IMR-90 (cell line): Measurements from ENCODE around the gene RAD51B. TPM values are rescaled to one million over a fixed set of nuclear protein-coding genes. Genes with fewer than 3 reads are reported as not detected.

ENCODE experiments used
- ATAC-seq: fragments of 200-7000 bp; cut with Tn5 transposase; 2 replicates; pipeline ENCODE4 v1.9.1; 2020; ENCODE audit warnings: low read depth, mild to moderate bottlenecking, moderate library complexity
- BruUV-seq: library from RNA; stranded (reverse); fragments of 400-500 nt; replicated peaks from 2 replicates; lab custom pipeline; 2021; lab: Mats Ljungman, UMichigan
- CTCF ChIA-PET: fragments of 300-600 bp; formaldehyde crosslinking; extraction: SDS; loops from one replicate; lab custom pipeline; 2021; ENCODE audit warnings: antibody characterized with exemption; lab: Yijun Ruan, JAX
- POLR2A ChIA-PET: fragments of 300-600 bp; sonication (Branson Sonifier 250); formaldehyde crosslinking; loops from one replicate; lab custom pipeline; 2022; ENCODE audit warnings: antibody characterized with exemption; ENCODE audit not compliant: unreplicated experiment; lab: Charles Lee
- DNase-seq: peaks from one replicate; pipeline ENCODE4 v3.0.0; 2013
- H2AFZ ChIP-seq: replicated peaks from 2 replicates; pipeline ENCODE3; 2013; ENCODE audit warnings: low read length, mild to moderate bottlenecking; ENCODE audit not compliant: poor library complexity
- H2AK5ac ChIP-seq: 2 replicates; pipeline ENCODE4 v1.6.1; 2013; ENCODE audit warnings: low read depth, low read length, inconsistent platforms
- H2AK9ac ChIP-seq: replicated peaks from 2 replicates; pipeline ENCODE3; 2013; ENCODE audit warnings: mild to moderate bottlenecking, low read depth, low read length, moderate library complexity; ENCODE audit not compliant: poor library complexity
- H2BK120ac ChIP-seq: 2 replicates; pipeline ENCODE4 v1.6.1; 2013; ENCODE audit warnings: low read depth, low read length, inconsistent platforms
- H2BK15ac ChIP-seq: 3 replicates; pipeline ENCODE4 v1.6.1; 2013; ENCODE audit warnings: low read depth, low read length, inconsistent platforms
- H2BK20ac ChIP-seq: 2 replicates; pipeline ENCODE4 v1.6.1; 2013; ENCODE audit warnings: low read depth, mild to moderate bottlenecking, inconsistent platforms, low read length, moderate library complexity
- H2BK5ac ChIP-seq: 2 replicates; pipeline ENCODE4 v1.6.1; 2013; ENCODE audit warnings: mild to moderate bottlenecking, low read depth, low read length, inconsistent platforms; ENCODE audit not compliant: poor library complexity, severe bottlenecking
- H3K14ac ChIP-seq: replicated peaks from 2 replicates; pipeline ENCODE4 v1.6.1; 2013; ENCODE audit warnings: low read depth, low read length, inconsistent platforms
- H3K18ac ChIP-seq: 2 replicates; pipeline ENCODE4 v1.6.1; 2013; ENCODE audit warnings: low read depth, low read length, control low read depth
- H3K23ac ChIP-seq: 2 replicates; pipeline ENCODE4 v1.6.1; 2013; ENCODE audit warnings: low read depth, low read length, inconsistent platforms
- H3K27ac ChIP-seq: 2 replicates; pipeline ENCODE4 v1.5.1; 2013; ENCODE audit warnings: mild to moderate bottlenecking, control low read depth, low read length; ENCODE audit not compliant: insufficient read depth
- H3K27me3 ChIP-seq: 2 replicates; pipeline ENCODE4 v1.6.1; 2013; ENCODE audit warnings: low read length; ENCODE audit not compliant: control insufficient read depth, insufficient read depth
- H3K36me3 ChIP-seq: 2 replicates; pipeline ENCODE4 v1.6.1; 2013; ENCODE audit warnings: low read length, mixed read lengths; ENCODE audit not compliant: control insufficient read depth, insufficient read depth
- H3K4ac ChIP-seq: 2 replicates; pipeline ENCODE4 v1.6.1; 2013; ENCODE audit warnings: low read depth, low read length, inconsistent platforms
- H3K4me1 ChIP-seq: 2 replicates; pipeline ENCODE4 v1.6.1; 2013; ENCODE audit warnings: low read length, mixed read lengths; ENCODE audit not compliant: control insufficient read depth, insufficient read depth
- H3K4me2 ChIP-seq: 2 replicates; pipeline ENCODE4 v1.6.1; 2013; ENCODE audit warnings: low read depth, mild to moderate bottlenecking, control low read depth, low read length, moderate library complexity
- H3K4me3 ChIP-seq: 2 replicates; pipeline ENCODE4 v1.5.1; 2013; ENCODE audit warnings: low read depth, mild to moderate bottlenecking, control low read depth, low read length, moderate library complexity; ENCODE audit not compliant: insufficient read depth
- H3K56ac ChIP-seq: 2 replicates; pipeline ENCODE4 v1.6.1; 2013; ENCODE audit warnings: low read length, inconsistent platforms; ENCODE audit not compliant: insufficient read depth; ENCODE audit errors: extremely low read depth
- H3K79me1 ChIP-seq, 2 experiments: 2 replicates each; pipeline ENCODE4 v1.6.1; 2013; ENCODE audit warnings: low read length in 2 of 2, inconsistent platforms in 1 of 2, low read depth in 1 of 2
- H3K9ac ChIP-seq: 2 replicates; pipeline ENCODE4 v1.6.1; 2013; ENCODE audit warnings: low read depth, low read length, control low read depth
- H3K9me1 ChIP-seq: 2 replicates; pipeline ENCODE4 v1.6.1; 2013; ENCODE audit warnings: low read length, inconsistent platforms; ENCODE audit not compliant: insufficient read depth
- H3K9me3 ChIP-seq: 2 replicates; pipeline ENCODE4 v1.6.1; 2013; ENCODE audit warnings: low read length; ENCODE audit not compliant: control insufficient read depth, insufficient read depth
- H4K20me1 ChIP-seq: 2 replicates; pipeline ENCODE4 v1.6.1; 2013; ENCODE audit warnings: low read length, inconsistent platforms; ENCODE audit not compliant: insufficient read depth
- H4K5ac ChIP-seq: 2 replicates; pipeline ENCODE4 v1.6.1; 2013; ENCODE audit warnings: mild to moderate bottlenecking, low read depth, low read length, control low read depth
- H4K8ac ChIP-seq, 2 experiments: 2 replicates each; pipeline ENCODE4 v1.6.1; 2013; ENCODE audit warnings: low read depth in 2 of 2, low read length in 2 of 2, control low read depth in 1 of 2, inconsistent platforms in 1 of 2
- H4K91ac ChIP-seq: 2 replicates; pipeline ENCODE4 v1.6.1; 2013; ENCODE audit warnings: low read depth, low read length, inconsistent platforms; ENCODE audit not compliant: insufficient read depth
- BHLHE40 ChIP-seq: fragments of 150-350 bp; IDR thresholded peaks from 2 replicates; pipeline ENCODE4 v1.6.1; 2016; ENCODE audit warnings: mild to moderate bottlenecking, low read depth, low read length
- CEBPB ChIP-seq: IDR thresholded peaks from 2 replicates; pipeline ENCODE4 v1.6.1; 2012; ENCODE audit warnings: low read depth, low read length, improper control_type of control experiment
- CHD1 ChIP-seq: IDR thresholded peaks from 2 replicates; pipeline ENCODE4 v1.6.1; 2012; ENCODE audit warnings: low read depth, low read length, improper control_type of control experiment
- CTCF ChIP-seq: conservative IDR thresholded peaks from 2 replicates; pipeline ENCODE4 v1.5.1; 2012; ENCODE audit warnings: mild to moderate bottlenecking, low read depth, low read length, improper control_type of control experiment
- FOS ChIP-seq: fragments of 150-350 bp; IDR thresholded peaks from 2 replicates; pipeline ENCODE4 v1.6.1; 2016; ENCODE audit warnings: low read depth, low read length
- MAFK ChIP-seq: IDR thresholded peaks from 2 replicates; pipeline ENCODE4 v1.6.1; 2012; ENCODE audit warnings: low read depth, low read length, improper control_type of control experiment
- MAZ ChIP-seq: IDR thresholded peaks from 2 replicates; pipeline ENCODE4 v1.6.1; 2012; ENCODE audit warnings: low read depth, mild to moderate bottlenecking, low read length, improper control_type of control experiment, moderate library complexity, borderline replicate concordance
- MXI1 ChIP-seq: IDR thresholded peaks from 2 replicates; pipeline ENCODE4 v1.6.1; 2012; ENCODE audit warnings: low read depth, mild to moderate bottlenecking, low read length, moderate library complexity, borderline replicate concordance
- NFE2L2 ChIP-seq: fragments of 150-350 bp; IDR thresholded peaks from 2 replicates; pipeline ENCODE4 v1.6.1; 2016; ENCODE audit warnings: low read depth, mild to moderate bottlenecking, low read length
- POLR2A ChIP-seq: IDR thresholded peaks from 2 replicates; pipeline ENCODE4 v1.6.1; 2012; ENCODE audit warnings: mild to moderate bottlenecking, low read depth, low read length
- RAD21 ChIP-seq: IDR thresholded peaks from 2 replicates; pipeline ENCODE4 v1.6.1; 2012; ENCODE audit warnings: low read length, improper control_type of control experiment
- RCOR1 ChIP-seq: IDR thresholded peaks from 2 replicates; pipeline ENCODE4 v1.6.1; 2012; ENCODE audit warnings: mild to moderate bottlenecking, low read length, improper control_type of control experiment; ENCODE audit not compliant: insufficient replicate concordance
- RFX5 ChIP-seq: IDR thresholded peaks from 2 replicates; pipeline ENCODE4 v1.8.0; 2012; ENCODE audit warnings: low read depth, mild to moderate bottlenecking, low read length, moderate library complexity
- SMC3 ChIP-seq: fragments of 150-350 bp; IDR thresholded peaks from 2 replicates; pipeline ENCODE4 v1.6.1; 2016; ENCODE audit warnings: low read depth, mild to moderate bottlenecking, antibody characterized with exemption, low read length, moderate library complexity
- WGBS, 2 experiments: methylation state at CpG; one replicate each; pipeline versions ENCODE4 v1.1.5 to v1.1.7; 2013; ENCODE audit warnings: missing lambda C conversion rate in 2 of 2; ENCODE audit not compliant: insufficient read length in 1 of 2; ENCODE audit errors: extremely low coverage in 2 of 2; 5-methylcytosine and 5-hydroxymethylcytosine counted together
- dilution Hi-C: fragments of 300-500 bp; cut with HindIII; formaldehyde crosslinking; loops from one replicate; pipeline ENCODE4 v1.14.3; 2018; ENCODE audit warnings: low sequenced_read_pairs; ENCODE audit not compliant: unreplicated experiment
- in situ Hi-C: fragments of 300-500 bp; cut with MboI; formaldehyde crosslinking; loops from 3 replicates; pipeline ENCODE4 v1.14.3; 2019; ENCODE audit warnings: low sequenced_read_pairs, inconsistent platforms, mixed read lengths
- intact Hi-C: fragments of 100-400 bp; cut with micrococcal nuclease; formaldehyde crosslinking; loops from 2 replicates; pipeline ENCODE4 v1.10.0; 2022
- polyA plus RNA-seq, 3 experiments: library from polyadenylated mRNA; depleted of rRNA; stranded (reverse); fragments of >200 nt; gene quantifications; 2 replicates each; pipeline ENCODE4 v1.2.3, GENCODE V29; 2012; ENCODE audit warnings: low replicate concordance in 1 of 3
- total RNA-seq: library from RNA; depleted of rRNA; stranded (reverse); fragments of >200 nt; gene quantifications from 2 replicates; pipeline ENCODE4 v1.2.3, GENCODE V29; 2012
- TF ChIP-seq, protein P1 (sequence below): fragments of 150-350 bp; IDR thresholded peaks from 2 replicates; pipeline ENCODE4 v1.6.1; 2017; ENCODE audit warnings: mild to moderate bottlenecking, antibody characterized with exemption, low read length, low read depth
- TF ChIP-seq, protein P2 (sequence below): fragments of 150-350 bp; IDR thresholded peaks from 2 replicates; pipeline ENCODE4 v1.6.1; 2016; ENCODE audit warnings: low read depth, mild to moderate bottlenecking, low read length, moderate library complexity, borderline replicate concordance

The RAD51B gene
- total and polyA plus RNA-seq, 2 of the 4 experiments (the other 2 are of a cell fraction): 5.1 to 18.8 TPM

DNA sequence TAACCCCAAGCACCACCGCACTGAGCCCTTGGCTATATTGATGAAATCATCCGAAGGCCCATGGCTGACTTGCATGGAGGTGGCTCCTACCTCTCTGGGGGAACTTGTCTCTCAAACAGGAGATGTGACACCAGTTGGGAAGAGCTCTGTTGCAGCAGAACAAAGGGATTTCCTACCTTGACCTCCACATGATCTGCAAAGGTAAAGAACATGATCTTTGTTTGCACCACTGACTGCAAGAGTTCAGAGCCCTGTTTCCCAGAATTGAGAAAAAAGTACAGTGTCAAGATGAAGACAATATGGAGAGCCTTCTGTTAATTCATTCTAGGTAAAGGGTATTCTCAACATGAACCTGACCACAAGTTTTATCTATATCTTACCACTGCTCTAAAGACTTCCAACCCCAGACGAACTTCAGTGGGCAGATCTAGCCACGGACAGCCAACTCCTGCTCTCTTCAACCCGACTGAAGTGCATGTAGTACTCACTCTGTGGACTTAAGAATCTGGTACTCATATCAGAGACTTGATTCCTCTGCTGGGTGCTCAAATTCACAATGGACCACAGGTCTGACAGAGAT lies 35.2 kb upstream of the RAD51B start:
- no peaks in the 10 kb centered on the region for H3K27me3 ChIP-seq
- H4K5ac ChIP-seq: no peak overlapping the region
- no TSS peak for BruUV-seq
- CTCF ChIA-PET: no interaction called here
- H2BK20ac ChIP-seq: no peak overlapping the region
- no CpG with 5 or more reads among the region's 5 CpGs for WGBS, 2 experiments
- no peak overlapping the region for H4K8ac ChIP-seq
- H3K4me2 ChIP-seq: no peak overlapping the region
- H3K14ac ChIP-seq: no peak overlapping the region
- in situ Hi-C loops (no loop called here), intact Hi-C loops (no loop called here), dilution Hi-C loops (no loop called here)
- no peak overlapping the region for H3K4ac ChIP-seq
- H3K4me3 ChIP-seq: no peak overlapping the region
- no peak overlapping the region for H4K91ac ChIP-seq
- no peak overlapping the region for H2AK5ac ChIP-seq
- H3K36me3 ChIP-seq: peaks cover 50% of the 10 kb centered on the region
- H2BK15ac ChIP-seq: no peak overlapping the region
- POLR2A ChIA-PET: no interaction called here
- no peak overlapping the region for H2AK9ac ChIP-seq
- H2AFZ ChIP-seq: no peak overlapping the region
- H2BK5ac ChIP-seq: no peak overlapping the region
- H3K18ac ChIP-seq: no peak overlapping the region
- no peaks in the 10 kb centered on the region for H3K79me1 ChIP-seq
- no peaks in the 10 kb centered on the region for H3K4me1 ChIP-seq
- no peaks in the 10 kb centered on the region for H4K20me1 ChIP-seq
- TF ChIP-seq, protein P1, sequence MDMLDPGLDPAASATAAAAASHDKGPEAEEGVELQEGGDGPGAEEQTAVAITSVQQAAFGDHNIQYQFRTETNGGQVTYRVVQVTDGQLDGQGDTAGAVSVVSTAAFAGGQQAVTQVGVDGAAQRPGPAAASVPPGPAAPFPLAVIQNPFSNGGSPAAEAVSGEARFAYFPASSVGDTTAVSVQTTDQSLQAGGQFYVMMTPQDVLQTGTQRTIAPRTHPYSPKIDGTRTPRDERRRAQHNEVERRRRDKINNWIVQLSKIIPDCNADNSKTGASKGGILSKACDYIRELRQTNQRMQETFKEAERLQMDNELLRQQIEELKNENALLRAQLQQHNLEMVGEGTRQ: no peak
- TF ChIP-seq RFX5: no peak
- no peak for TF ChIP-seq NFE2L2
- no peak for TF ChIP-seq FOS
- TF ChIP-seq RAD21: no peak
- no peak for TF ChIP-seq CTCF
- TF ChIP-seq SMC3: no peak
- TF ChIP-seq POLR2A: no peak
- TF ChIP-seq BHLHE40: no peak
- no peak for TF ChIP-seq MAZ
- TF ChIP-seq, protein P2, sequence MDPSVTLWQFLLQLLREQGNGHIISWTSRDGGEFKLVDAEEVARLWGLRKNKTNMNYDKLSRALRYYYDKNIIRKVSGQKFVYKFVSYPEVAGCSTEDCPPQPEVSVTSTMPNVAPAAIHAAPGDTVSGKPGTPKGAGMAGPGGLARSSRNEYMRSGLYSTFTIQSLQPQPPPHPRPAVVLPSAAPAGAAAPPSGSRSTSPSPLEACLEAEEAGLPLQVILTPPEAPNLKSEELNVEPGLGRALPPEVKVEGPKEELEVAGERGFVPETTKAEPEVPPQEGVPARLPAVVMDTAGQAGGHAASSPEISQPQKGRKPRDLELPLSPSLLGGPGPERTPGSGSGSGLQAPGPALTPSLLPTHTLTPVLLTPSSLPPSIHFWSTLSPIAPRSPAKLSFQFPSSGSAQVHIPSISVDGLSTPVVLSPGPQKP: no peak
- no peak for TF ChIP-seq MAFK
- TF ChIP-seq CEBPB: no peak
- TF ChIP-seq MXI1: no peak
- TF ChIP-seq RCOR1: no peak
- no peak for TF ChIP-seq CHD1
- H3K9me3 ChIP-seq: no peaks in the 10 kb centered on the region
- no peak overlapping the region for H3K56ac ChIP-seq
- no peaks in the 10 kb centered on the region for H3K9me1 ChIP-seq
- DNase-seq (no peak), ATAC-seq (no peak)
- no peak overlapping the region for H3K9ac ChIP-seq
- no peak overlapping the region for H3K23ac ChIP-seq
- no peak overlapping the region for H2BK120ac ChIP-seq
- no peak overlapping the region for H3K27ac ChIP-seq
